ENCODE data around the gene USP17L28.
A peak's percentile ranks its signal among the peaks of the same experiment; 100 is the strongest.
"Not testable (repeated sequence)": the region's sequence is repeated elsewhere in the genome, so short reads cannot be mapped to it uniquely, and the experiment has no call there.

The USP17L28 gene, protein sequence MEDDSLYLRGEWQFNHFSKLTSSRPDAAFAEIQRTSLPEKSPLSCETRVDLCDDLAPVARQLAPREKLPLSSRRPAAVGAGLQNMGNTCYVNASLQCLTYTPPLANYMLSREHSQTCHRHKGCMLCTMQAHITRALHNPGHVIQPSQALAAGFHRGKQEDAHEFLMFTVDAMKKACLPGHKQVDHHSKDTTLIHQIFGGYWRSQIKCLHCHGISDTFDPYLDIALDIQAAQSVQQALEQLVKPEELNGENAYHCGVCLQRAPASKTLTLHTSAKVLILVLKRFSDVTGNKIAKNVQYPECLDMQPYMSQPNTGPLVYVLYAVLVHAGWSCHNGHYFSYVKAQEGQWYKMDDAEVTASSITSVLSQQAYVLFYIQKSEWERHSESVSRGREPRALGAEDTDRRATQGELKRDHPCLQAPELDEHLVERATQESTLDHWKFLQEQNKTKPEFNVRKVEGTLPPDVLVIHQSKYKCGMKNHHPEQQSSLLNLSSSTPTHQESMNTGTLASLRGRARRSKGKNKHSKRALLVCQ

DNA sequence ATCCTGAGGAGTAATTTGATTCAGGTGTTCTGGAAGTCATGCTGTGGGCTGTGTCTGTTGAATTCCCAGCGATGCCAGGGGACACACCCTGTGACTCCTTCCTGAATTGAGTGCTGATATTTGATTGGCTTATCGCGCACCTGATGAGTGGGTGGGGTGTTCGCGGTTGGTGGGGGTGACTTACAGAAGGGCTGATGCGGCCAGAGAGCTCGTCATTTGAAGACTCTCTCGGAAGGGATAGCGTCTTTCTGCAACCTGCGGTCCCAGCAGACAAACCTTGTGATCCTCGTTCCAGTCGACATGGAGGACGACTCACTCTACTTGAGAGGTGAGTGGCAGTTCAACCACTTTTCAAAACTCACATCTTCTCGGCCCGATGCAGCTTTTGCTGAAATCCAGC, at the start of gene USP17L28:
TSS of gene USP17L28 (plus strand) at position 301 of the 400 bp plus-strand sequence. CDS start at position 301, 0 bp downstream.
- not testable (repeated sequence) for DNase-seq

DNA sequence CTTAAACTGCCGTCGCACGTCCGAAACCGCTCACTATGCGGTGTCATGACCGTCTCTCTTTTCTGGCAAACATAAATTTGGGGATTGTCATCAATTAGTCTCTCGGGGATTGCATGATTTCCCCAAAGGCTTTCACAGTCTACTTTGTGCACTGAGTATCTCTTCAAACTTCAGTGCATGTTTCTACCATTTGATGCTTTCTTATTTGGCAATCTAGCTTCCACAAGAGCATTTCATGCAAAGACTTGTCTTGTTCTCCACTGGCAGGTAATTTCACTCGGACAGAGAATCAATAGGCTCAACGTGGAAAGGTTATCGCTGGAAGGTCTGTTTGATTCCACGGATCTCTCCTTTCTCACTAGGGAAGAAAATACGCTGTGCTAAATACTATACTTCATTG, 24.5 kb upstream of the USP17L28 start:
- DNase-seq, result not testable (repeated sequence)

DNA sequence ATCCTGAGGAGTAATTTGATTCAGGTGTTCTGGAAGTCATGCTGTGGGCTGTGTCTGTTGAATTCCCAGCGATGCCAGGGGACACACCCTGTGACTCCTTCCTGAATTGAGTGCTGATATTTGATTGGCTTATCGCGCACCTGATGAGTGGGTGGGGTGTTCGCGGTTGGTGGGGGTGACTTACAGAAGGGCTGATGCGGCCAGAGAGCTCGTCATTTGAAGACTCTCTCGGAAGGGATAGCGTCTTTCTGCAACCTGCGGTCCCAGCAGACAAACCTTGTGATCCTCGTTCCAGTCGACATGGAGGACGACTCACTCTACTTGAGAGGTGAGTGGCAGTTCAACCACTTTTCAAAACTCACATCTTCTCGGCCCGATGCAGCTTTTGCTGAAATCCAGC, 23.8 kb upstream of the USP17L28 start, which contains the start of gene USP17L24:
TSS of gene USP17L24 (plus strand) at position 301 of the 400 bp plus-strand sequence. CDS start at position 301, 0 bp downstream.
- not testable (repeated sequence) for DNase-seq

DNA sequence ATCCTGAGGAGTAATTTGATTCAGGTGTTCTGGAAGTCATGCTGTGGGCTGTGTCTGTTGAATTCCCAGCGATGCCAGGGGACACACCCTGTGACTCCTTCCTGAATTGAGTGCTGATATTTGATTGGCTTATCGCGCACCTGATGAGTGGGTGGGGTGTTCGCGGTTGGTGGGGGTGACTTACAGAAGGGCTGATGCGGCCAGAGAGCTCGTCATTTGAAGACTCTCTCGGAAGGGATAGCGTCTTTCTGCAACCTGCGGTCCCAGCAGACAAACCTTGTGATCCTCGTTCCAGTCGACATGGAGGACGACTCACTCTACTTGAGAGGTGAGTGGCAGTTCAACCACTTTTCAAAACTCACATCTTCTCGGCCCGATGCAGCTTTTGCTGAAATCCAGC, 19.1 kb upstream of the USP17L28 start, which contains the start of gene USP17L25:
TSS of gene USP17L25 (plus strand) at position 301 of the 400 bp plus-strand sequence. CDS start at position 301, 0 bp downstream.
- DNase-seq, result not testable (repeated sequence)

DNA sequence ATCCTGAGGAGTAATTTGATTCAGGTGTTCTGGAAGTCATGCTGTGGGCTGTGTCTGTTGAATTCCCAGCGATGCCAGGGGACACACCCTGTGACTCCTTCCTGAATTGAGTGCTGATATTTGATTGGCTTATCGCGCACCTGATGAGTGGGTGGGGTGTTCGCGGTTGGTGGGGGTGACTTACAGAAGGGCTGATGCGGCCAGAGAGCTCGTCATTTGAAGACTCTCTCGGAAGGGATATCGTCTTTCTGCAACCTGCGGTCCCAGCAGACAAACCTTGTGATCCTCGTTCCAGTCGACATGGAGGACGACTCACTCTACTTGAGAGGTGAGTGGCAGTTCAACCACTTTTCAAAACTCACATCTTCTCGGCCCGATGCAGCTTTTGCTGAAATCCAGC, 14.3 kb upstream of the USP17L28 start, which contains the start of gene USP17L26:
TSS of gene USP17L26 (plus strand) at position 301 of the 400 bp plus-strand sequence. CDS start at position 301, 0 bp downstream.
- not testable (repeated sequence) for DNase-seq

DNA sequence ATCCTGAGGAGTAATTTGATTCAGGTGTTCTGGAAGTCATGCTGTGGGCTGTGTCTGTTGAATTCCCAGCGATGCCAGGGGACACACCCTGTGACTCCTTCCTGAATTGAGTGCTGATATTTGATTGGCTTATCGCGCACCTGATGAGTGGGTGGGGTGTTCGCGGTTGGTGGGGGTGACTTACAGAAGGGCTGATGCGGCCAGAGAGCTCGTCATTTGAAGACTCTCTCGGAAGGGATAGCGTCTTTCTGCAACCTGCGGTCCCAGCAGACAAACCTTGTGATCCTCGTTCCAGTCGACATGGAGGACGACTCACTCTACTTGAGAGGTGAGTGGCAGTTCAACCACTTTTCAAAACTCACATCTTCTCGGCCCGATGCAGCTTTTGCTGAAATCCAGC, 9.6 kb upstream of the USP17L28 start, which contains the start of gene USP17L5:
TSS of gene USP17L5 (plus strand) at position 301 of the 400 bp plus-strand sequence. CDS start at position 301, 0 bp downstream.
- not testable (repeated sequence) for DNase-seq

DNA sequence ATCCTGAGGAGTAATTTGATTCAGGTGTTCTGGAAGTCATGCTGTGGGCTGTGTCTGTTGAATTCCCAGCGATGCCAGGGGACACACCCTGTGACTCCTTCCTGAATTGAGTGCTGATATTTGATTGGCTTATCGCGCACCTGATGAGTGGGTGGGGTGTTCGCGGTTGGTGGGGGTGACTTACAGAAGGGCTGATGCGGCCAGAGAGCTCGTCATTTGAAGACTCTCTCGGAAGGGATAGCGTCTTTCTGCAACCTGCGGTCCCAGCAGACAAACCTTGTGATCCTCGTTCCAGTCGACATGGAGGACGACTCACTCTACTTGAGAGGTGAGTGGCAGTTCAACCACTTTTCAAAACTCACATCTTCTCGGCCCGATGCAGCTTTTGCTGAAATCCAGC, 4.8 kb upstream of the USP17L28 start, which contains the start of gene USP17L27:
TSS of gene USP17L27 (plus strand) at position 301 of the 400 bp plus-strand sequence. CDS start at position 301, 0 bp downstream.
- DNase-seq, result not testable (repeated sequence)

DNA sequence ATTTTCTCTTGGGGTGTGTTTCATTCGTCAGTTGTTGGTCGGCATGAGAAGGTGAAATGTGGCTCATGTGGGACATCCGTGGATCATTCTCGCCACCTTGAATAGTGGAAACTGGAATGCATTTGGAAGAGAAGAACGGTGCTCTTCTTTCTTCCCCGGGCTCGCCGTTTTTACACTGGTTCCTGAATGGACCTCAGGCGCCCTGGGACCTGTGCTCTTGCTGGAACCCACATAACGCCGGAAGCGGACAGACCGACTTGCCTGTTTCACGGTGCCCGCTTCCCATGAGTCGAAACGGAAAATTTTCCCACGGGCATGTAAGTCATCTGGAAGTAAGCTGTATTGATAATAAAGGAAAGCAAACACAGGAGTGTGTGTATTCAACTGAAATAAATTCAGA, 2.2 kb downstream of the USP17L28 start:
- not testable (repeated sequence) for DNase-seq

DNA sequence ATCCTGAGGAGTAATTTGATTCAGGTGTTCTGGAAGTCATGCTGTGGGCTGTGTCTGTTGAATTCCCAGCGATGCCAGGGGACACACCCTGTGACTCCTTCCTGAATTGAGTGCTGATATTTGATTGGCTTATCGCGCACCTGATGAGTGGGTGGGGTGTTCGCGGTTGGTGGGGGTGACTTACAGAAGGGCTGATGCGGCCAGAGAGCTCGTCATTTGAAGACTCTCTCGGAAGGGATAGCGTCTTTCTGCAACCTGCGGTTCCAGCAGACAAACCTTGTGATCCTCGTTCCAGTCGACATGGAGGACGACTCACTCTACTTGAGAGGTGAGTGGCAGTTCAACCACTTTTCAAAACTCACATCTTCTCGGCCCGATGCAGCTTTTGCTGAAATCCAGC, 4.6 kb downstream of the USP17L28 start, which contains the start of gene USP17L29:
TSS of gene USP17L29 (plus strand) at position 301 of the 400 bp plus-strand sequence. CDS start at position 301, 0 bp downstream.
- not testable (repeated sequence) for DNase-seq

DNA sequence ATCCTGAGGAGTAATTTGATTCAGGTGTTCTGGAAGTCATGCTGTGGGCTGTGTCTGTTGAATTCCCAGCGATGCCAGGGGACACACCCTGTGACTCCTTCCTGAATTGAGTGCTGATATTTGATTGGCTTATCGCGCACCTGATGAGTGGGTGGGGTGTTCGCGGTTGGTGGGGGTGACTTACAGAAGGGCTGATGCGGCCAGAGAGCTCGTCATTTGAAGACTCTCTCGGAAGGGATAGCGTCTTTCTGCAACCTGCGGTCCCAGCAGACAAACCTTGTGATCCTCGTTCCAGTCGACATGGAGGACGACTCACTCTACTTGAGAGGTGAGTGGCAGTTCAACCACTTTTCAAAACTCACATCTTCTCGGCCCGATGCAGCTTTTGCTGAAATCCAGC, 14.1 kb downstream of the USP17L28 start, which contains the start of gene USP17L30:
TSS of gene USP17L30 (plus strand) at position 301 of the 400 bp plus-strand sequence. CDS start at position 301, 0 bp downstream.
- DNase-seq, result not testable (repeated sequence)

DNA sequence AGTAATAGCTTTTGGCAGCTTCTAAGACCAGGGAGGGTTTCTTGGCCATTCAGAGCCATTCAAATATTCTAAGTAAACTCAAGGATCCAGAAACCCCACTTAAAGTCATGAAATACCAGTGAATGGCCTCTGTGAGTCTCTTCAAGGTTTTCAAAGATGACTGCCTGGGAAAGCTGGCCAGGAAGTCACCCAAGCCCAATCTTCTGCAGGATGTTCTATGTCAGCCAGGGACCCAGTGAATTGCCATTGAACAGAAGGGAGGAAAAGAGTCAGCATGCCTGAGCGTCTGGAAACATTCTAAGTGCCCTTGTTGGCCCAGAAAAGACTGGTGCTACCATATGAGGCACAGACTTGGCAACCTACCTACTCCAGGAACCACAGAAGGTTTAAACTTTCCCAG, 31.2 kb downstream of the USP17L28 start:
- not testable (repeated sequence) for DNase-seq

DNA sequence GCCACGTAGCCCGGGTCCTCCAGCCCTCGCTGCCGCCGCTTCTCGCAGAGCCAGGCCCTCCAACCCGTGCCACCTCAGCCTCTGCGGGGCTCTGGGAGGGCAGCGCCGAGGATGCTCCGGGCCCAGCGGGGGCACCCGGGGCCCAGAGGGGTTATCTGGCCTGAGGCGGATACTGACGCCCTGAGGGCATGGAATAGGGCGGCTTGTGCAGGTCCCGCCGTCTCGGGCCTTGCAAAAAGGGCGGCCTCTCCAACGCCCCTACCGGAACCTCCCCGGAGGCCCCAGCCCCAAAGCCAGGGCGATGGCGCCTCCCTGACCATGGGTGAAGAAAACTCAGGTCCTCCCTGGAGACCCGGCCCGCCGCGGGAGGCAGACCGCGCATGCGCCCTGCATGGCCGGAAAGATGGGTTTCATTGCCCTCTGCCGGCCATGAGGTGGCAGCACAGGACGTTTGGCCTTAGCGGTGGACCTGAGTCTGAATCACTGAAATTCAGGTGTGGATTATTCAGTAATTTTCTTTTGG, 32.4 kb downstream of the USP17L28 start:
- DNase-seq, result peak; percentile 64

DNA sequence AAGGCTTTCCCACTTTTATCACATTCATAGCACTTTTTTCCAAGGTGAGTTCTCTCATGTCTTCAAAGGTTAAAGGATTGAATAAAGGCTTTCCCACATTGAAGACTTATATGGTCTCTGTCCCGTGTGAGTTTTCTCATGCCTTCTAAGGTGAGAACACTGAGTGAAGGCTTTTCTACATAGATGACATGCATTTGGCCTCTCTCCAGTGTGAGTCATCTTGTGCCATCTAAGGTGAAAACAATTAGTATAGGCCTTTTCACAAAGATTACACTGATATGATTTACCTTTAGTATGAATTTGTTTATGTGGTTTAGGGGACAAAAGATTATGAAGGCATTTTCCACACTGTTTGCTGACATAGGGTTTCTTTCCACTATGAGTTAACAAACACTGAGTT, 35.4 kb downstream of the USP17L28 start:
- DNase-seq, result no peak

DNA sequence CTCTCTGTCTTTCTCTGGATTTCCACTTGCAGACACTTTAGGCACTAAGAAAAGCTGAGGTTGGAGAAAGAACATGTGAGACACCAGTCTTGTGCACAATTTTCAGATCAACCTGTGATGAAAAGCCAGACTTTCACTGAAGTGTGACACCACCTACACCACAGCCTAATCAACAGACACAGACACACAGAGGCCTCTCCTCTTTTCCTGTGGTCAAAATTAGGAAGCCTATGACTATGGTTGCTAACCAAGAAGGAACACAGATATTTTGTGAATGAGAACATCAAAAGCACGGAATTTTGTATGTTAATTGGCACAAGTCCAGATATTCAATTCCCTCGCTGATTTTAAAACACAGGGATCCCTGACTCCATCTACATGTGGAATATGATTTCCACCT, 40.3 kb downstream of the USP17L28 start:
- DNase-seq, result not testable (repeated sequence)

Data from eye (tissue), 1 donor.